HG02870 (cell line): ENCODE data around the gene ZNF362.

ENCODE experiments used
- ATAC-seq: cut with Tn5 transposase; IDR thresholded peaks from one replicate; pipeline ENCODE4 v1.9.1; 2021; ENCODE audit warnings: mild to moderate bottlenecking, moderate library complexity; ENCODE audit not compliant: unreplicated experiment

ZNF362 gene

GRCh38 chr1:33323663-33324477 is 67.6 kb downstream of the ZNF362 start:
- ATAC-seq: no peak

DNA sequence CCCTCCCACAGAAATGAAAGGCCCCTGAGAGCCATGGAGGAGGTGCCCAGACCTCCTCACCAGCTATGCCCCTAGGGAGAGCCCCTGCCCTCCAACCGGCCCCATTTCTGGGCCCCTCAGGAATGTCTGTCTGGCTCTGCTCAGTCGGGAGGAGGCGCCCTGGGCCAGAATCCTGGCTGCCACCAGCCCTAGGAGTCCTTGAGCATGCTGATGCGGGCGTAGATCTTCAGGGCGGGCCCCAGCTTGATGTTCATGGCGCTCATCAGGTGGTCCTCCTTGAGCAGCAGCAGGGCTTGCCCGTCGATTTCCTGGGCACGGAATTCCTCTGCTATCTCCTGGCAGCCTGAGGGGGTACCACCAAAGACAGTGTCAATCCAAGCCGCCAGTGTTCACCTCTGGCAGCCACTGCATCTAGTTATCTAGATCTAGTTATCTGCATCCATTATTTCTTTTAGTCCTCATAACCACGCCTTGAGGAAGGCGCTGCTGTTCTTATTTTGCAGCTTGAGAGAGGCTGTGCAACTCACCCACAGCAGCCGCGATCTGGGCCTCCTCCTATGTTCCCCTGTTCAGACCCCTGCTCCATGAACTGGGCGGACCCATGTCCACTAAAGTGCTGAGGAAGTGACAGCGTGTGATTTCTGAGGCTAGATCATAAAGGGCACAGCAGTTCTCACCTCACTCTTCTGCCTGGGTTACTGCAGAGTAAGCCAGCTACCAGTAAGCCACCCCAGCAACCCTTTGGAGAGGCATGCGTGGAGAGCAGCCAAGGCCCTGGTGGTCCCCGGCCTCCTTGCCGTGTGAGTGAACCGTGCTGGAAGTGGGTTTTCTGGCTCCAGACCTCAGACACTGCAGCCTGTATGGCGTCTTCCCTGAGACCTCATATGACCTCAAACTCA is 68.6 kb downstream of the ZNF362 start:
- no peak for ATAC-seq

- no peak for ATAC-seq
Measured at GRCh38 chr1:33326785-33327184, 70.5 kb downstream of the ZNF362 start.

- ATAC-seq: no peak
Measured at GRCh38 chr1:33327587-33328325, 71.5 kb downstream of the ZNF362 start.

DNA sequence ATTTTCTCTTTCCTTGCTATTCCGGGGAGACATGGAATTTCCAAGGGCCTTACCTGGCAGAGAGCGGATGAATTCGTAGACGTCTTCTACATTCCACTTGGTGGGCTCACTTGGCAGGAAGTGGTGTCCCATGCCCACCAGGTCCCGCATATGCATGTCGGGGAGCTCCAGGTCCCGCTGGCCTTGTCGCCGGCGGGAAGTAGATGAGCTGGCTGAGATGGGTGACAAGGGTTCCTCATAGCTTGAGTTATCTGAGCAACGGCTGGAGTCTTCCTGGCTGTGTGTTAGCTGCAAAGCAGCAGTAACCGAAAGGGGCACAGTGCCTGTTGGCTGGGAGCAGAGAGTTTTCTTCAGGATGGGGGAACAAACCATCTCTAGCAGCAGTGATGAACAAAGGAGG is 72.5 kb downstream of the ZNF362 start:
- no peak for ATAC-seq

- no peak for ATAC-seq
Measured at GRCh38 chr1:33329600-33330305, 73.5 kb downstream of the ZNF362 start.

- ATAC-seq: no peak
Measured at GRCh38 chr1:33330361-33330890, 74.1 kb downstream of the ZNF362 start.

- ATAC-seq: no peak
Measured at GRCh38 chr1:33330906-33331305, 74.6 kb downstream of the ZNF362 start.

GRCh38 chr1:33331444-33332356 is 75.4 kb downstream of the ZNF362 start:
- no peak for ATAC-seq

GRCh38 chr1:33332357-33332789 is 76.1 kb downstream of the ZNF362 start:
- ATAC-seq: no peak

- no peak for ATAC-seq
Measured at GRCh38 chr1:33332881-33333280, 76.6 kb downstream of the ZNF362 start.

GRCh38 chr1:33334081-33334552 is 77.8 kb downstream of the ZNF362 start:
- ATAC-seq: no peak

- no peak for ATAC-seq
Measured at GRCh38 chr1:33335020-33335419, 78.7 kb downstream of the ZNF362 start.

DNA sequence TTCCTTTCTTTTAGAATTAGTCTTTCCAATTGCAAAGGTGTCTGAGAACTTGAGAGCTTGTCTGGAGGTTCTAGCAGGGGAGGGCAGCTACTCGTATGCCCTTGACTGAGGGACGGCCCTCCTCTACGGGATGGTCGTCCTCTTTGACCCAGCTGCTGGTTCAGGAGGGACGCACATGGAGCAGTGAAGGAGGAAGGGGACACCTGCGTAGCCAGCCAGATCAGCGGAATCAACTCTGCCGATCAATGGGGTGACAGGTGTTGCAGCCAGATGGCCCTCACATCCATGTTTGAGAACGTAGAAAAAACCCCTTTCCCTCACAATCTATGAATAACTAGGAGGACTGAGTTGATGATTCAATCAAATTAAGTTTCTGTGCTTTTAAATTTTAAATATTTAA is 80.3 kb downstream of the ZNF362 start:
- no peak for ATAC-seq

- ATAC-seq: no peak
Measured at GRCh38 chr1:33337441-33337840, 81.1 kb downstream of the ZNF362 start.

GRCh38 chr1:33338048-33338439 is 81.8 kb downstream of the ZNF362 start:
- ATAC-seq: no peak

GRCh38 chr1:33338440-33339211 is 82.3 kb downstream of the ZNF362 start:
- no peak for ATAC-seq

- no peak for ATAC-seq
Measured at GRCh38 chr1:33339413-33339812, 83.1 kb downstream of the ZNF362 start.
